SH-SY5Y (cell line): ENCODE measurements around the gene PCA3.

Source experiments
- GATA2 ChIP-seq: IDR thresholded peaks from 2 replicates; pipeline ENCODE4 v1.6.1; 2011; ENCODE audit warnings: mild to moderate bottlenecking, low read depth, low read length
- GATA3 ChIP-seq: IDR thresholded peaks from 2 replicates; pipeline ENCODE4 v1.6.1; 2011; ENCODE audit warnings: low read depth, mild to moderate bottlenecking, low read length, moderate library complexity

PCA3 gene

GRCh38 chr9:76737154-76737902 is 26.9 kb upstream of the PCA3 start:
- TF ChIP-seq GATA2 (no peak), GATA3 (no peak)

- TF ChIP-seq GATA3: no peak
- no peak for TF ChIP-seq GATA2
These were observed 25.8 kb upstream of the PCA3 start for GRCh38 chr9:76738402-76738801.

- TF ChIP-seq GATA2 (no peak), GATA3 (no peak)
These were observed 22.7 kb upstream of the PCA3 start for GRCh38 chr9:76741524-76741923.

GRCh38 chr9:76743931-76744330 is 20.3 kb upstream of the PCA3 start:
- TF ChIP-seq GATA3 (no peak), GATA2 (no peak)

GRCh38 chr9:76744336-76744735 is 19.9 kb upstream of the PCA3 start:
- TF ChIP-seq GATA2: no peak

- TF ChIP-seq GATA2 (no peak), GATA3 (no peak)
These were observed 13.2 kb upstream of the PCA3 start for GRCh38 chr9:76751001-76751400.

- no peak for TF ChIP-seq GATA3
- no peak for TF ChIP-seq GATA2
These were observed 8.0 kb upstream of the PCA3 start for GRCh38 chr9:76756268-76756640.

- TF ChIP-seq GATA3 (no peak), GATA2 (no peak)
These were observed 7.1 kb upstream of the PCA3 start for GRCh38 chr9:76756941-76757673.

GRCh38 chr9:76758476-76758875 is 5.8 kb upstream of the PCA3 start:
- no peak for TF ChIP-seq GATA3
- TF ChIP-seq GATA2: no peak

GRCh38 chr9:76759732-76760131 is 4.5 kb upstream of the PCA3 start:
- no peak for TF ChIP-seq GATA3
- TF ChIP-seq GATA2: no peak

GRCh38 chr9:76761448-76761847 is 2.8 kb upstream of the PCA3 start:
- TF ChIP-seq GATA3 (no peak), GATA2 (no peak)

- no peak for TF ChIP-seq GATA2
- TF ChIP-seq GATA3: no peak
These were observed 1.9 kb downstream of the PCA3 start for GRCh38 chr9:76766126-76766525.

- TF ChIP-seq GATA3: no peak
- TF ChIP-seq GATA2: no peak
These were observed 8.6 kb downstream of the PCA3 start for GRCh38 chr9:76772686-76773445.

GRCh38 chr9:76784881-76785280 is 20.6 kb downstream of the PCA3 start:
- TF ChIP-seq GATA2: no peak
- TF ChIP-seq GATA3: no peak

GRCh38 chr9:76785501-76785900 is 21.3 kb downstream of the PCA3 start:
- no peak for TF ChIP-seq GATA3
- no peak for TF ChIP-seq GATA2

- TF ChIP-seq GATA3 (no peak), GATA2 (no peak)
These were observed 23.4 kb downstream of the PCA3 start for GRCh38 chr9:76787677-76788076.
